Mesendoderm (in vitro differentiated cells): ENCODE data around the gene ZNF827.
A peak's percentile ranks its signal among the peaks of the same experiment; 100 is the strongest.

Experiments used
- DNase-seq: peaks from one replicate; pipeline ENCODE4 v3.0.0; 2013
- H2AK5ac ChIP-seq: 2 replicates; pipeline ENCODE4 v1.6.1; 2013; ENCODE audit warnings: low read length, inconsistent platforms
- H2BK120ac ChIP-seq: 2 replicates; pipeline ENCODE4 v1.6.1; 2013; ENCODE audit warnings: low read depth, mild to moderate bottlenecking, low read length, moderate library complexity, mixed read lengths
- H2BK15ac ChIP-seq: replicated peaks from 2 replicates; pipeline ENCODE4 v1.6.1; 2013; ENCODE audit warnings: low read depth, mild to moderate bottlenecking, moderate library complexity
- H2BK5ac ChIP-seq: 2 replicates; pipeline ENCODE4 v1.6.1; 2013; ENCODE audit warnings: low read length, inconsistent platforms
- H3K18ac ChIP-seq: 2 replicates; pipeline ENCODE4 v1.6.1; 2013; ENCODE audit warnings: mild to moderate bottlenecking, low read length, mixed read lengths
- H3K23ac ChIP-seq: one replicate; pipeline ENCODE4 v1.6.1; 2013; ENCODE audit warnings: low read length
- H3K27ac ChIP-seq: 2 replicates; pipeline ENCODE4 v1.5.1; 2013; ENCODE audit warnings: low read depth, mild to moderate bottlenecking, inconsistent platforms, low read length, moderate library complexity
- H3K27me3 ChIP-seq: 2 replicates; pipeline ENCODE4 v1.6.1; 2013; ENCODE audit warnings: low read length, control low read depth, mild to moderate bottlenecking, inconsistent platforms; ENCODE audit not compliant: insufficient read depth, poor library complexity
- H3K36me3 ChIP-seq: 2 replicates; pipeline ENCODE4 v1.6.1; 2013; ENCODE audit warnings: low read length, inconsistent platforms; ENCODE audit not compliant: control insufficient read depth, insufficient read depth
- H3K4ac ChIP-seq: one replicate; pipeline ENCODE4 v1.6.1; 2013; ENCODE audit warnings: low read depth, mild to moderate bottlenecking, low read length, moderate library complexity
- H3K4me1 ChIP-seq: 2 replicates; pipeline ENCODE4 v1.6.1; 2013; ENCODE audit warnings: low read depth, low read length, inconsistent platforms; ENCODE audit not compliant: control insufficient read depth
- H3K4me2 ChIP-seq: 2 replicates; pipeline ENCODE4 v1.6.1; 2013; ENCODE audit warnings: low read length
- H3K4me3 ChIP-seq: 2 replicates; pipeline ENCODE4 v1.5.1; 2013; ENCODE audit warnings: mild to moderate bottlenecking, low read length
- H3K56ac ChIP-seq: one replicate; pipeline ENCODE4 v1.6.1; 2013; ENCODE audit warnings: low read length
- H3K79me1 ChIP-seq: 2 replicates; pipeline ENCODE4 v1.6.1; 2013; ENCODE audit warnings: low read length, inconsistent platforms
- H3K79me2 ChIP-seq: 2 replicates; pipeline ENCODE4 v1.6.1; 2013; ENCODE audit warnings: mild to moderate bottlenecking, low read length; ENCODE audit not compliant: control insufficient read depth, insufficient read depth
- H3K9ac ChIP-seq: 2 replicates; pipeline ENCODE4 v1.6.1; 2013; ENCODE audit warnings: low read length, inconsistent platforms
- H4K5ac ChIP-seq: one replicate; pipeline ENCODE4 v1.6.1; 2013; ENCODE audit warnings: low read length
- H4K8ac ChIP-seq: one replicate; pipeline ENCODE4 v1.6.1; 2013; ENCODE audit warnings: low read depth, mild to moderate bottlenecking, control low read depth, low read length, moderate library complexity
- WGBS: extraction: QIAGEN DNeasy Blood & Tissue Kit; methylation state at CpG from one replicate; pipeline ENCODE4 v1.1.7; 2013; ENCODE audit warnings: low lambda C conversion rate, missing lambda C conversion rate; ENCODE audit not compliant: insufficient coverage; ENCODE audit errors: extremely low coverage; 5-methylcytosine and 5-hydroxymethylcytosine counted together

Gene ZNF827

DNA sequence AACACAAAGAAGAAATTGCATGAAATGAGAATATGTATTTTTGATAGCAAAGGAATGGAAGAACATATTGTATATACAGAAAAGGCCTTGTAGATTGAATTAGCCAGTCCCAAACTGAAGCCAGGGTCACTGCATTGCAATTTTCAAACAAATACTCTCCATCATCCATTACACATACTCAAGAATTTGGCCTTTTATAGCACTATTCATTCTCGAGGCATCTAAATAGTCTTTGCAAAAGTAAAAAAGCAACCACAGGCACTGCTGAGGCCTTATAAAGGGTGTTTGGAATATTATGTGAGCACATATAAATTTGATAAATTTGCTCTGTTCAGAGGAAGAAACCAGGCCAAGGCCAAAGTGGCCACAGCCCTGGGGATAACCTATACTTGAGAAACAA lies 123.0 kb downstream of the ZNF827 start:
- Histone ChIP-seq H3K4me2 (no peak overlapping the region), H4K5ac (no peak overlapping the region), H3K79me2 (no peaks in the 10 kb centered on the region), H3K18ac (no peak overlapping the region), H3K4ac (no peak overlapping the region), H3K4me1 (no peaks in the 10 kb centered on the region), H2AK5ac (no peak overlapping the region), H3K36me3 (no peaks in the 10 kb centered on the region), H2BK5ac (no peak overlapping the region), H3K23ac (no peak overlapping the region), H3K4me3 (no peak overlapping the region), H4K8ac (no peak overlapping the region), H2BK15ac (no peak overlapping the region), H3K56ac (no peak overlapping the region), H3K79me1 (no peaks in the 10 kb centered on the region), H3K27me3 (no peaks in the 10 kb centered on the region), H2BK120ac (no peak overlapping the region), H3K9ac (no peak overlapping the region), H3K27ac (no peak overlapping the region)
- DNase-seq, result no peak
- 100% methylated on average over 1 of the region's 1 CpG for WGBS

DNA sequence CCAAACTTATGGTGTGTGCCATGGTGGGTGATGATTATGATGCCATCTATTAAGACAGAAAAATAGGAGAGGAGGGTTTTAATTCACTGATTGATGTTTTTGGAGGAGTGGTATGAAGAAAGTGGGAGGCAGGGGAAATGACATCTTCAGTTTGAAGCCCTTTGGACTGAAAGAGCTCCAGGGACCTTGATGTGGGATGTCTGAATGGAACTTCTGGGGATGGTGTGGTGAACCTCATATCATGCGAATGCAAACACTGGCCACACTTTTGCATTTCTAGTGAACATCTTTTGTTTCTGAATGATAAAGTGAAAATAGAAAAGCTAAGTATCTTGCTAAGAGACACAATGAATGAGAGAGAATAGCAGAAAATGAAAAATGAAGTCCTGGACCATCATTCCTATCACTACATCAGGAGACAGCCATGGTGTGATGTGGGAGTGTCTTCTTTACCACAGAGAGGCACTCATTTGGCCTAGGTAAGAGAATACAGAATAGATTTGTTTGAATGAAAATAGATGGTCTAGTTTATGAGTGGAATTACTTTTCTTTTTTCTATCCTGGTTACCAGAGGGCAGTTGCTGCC lies 123.5 kb downstream of the ZNF827 start:
- H2BK5ac ChIP-seq, result no peak overlapping the region
- no peak overlapping the region for H2BK15ac ChIP-seq
- no peaks in the 10 kb centered on the region for H3K79me1 ChIP-seq
- WGBS, result no CpG with 5 or more reads among the region's 1 CpG
- H3K4me1 ChIP-seq, result no peaks in the 10 kb centered on the region
- no peaks in the 10 kb centered on the region for H3K79me2 ChIP-seq
- H3K4me3 ChIP-seq, result no peak overlapping the region
- no peaks in the 10 kb centered on the region for H3K36me3 ChIP-seq
- H3K4me2 ChIP-seq, result no peak overlapping the region
- no peaks in the 10 kb centered on the region for H3K27me3 ChIP-seq
- H3K23ac ChIP-seq, result no peak overlapping the region
- H3K4ac ChIP-seq, result no peak overlapping the region
- H4K8ac ChIP-seq, result no peak overlapping the region
- H3K27ac ChIP-seq, result no peak overlapping the region
- no peak overlapping the region for H2BK120ac ChIP-seq
- DNase-seq, result no peak
- no peak overlapping the region for H3K56ac ChIP-seq
- no peak overlapping the region for H3K9ac ChIP-seq
- H4K5ac ChIP-seq, result no peak overlapping the region
- H3K18ac ChIP-seq, result no peak overlapping the region
- H2AK5ac ChIP-seq, result no peak overlapping the region

DNA sequence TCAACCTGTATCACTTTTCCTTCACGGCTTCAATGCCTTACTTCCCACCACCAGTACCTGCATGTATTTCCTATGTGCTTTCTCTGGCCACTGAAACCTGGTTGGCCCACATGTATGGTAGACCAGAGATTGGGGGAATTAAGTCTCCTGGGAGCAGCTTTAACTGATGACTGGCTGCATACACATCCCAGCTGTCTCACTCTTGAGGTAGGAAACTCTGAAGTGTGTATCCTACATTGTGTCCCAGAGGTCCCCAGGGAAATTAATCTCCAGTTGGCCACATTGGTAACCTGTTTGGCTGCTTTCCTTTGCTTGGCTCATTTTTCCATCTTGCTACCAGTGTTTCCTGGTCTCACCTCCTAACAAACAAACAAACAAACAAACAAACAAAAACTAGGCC lies 124.4 kb downstream of the ZNF827 start:
- Histone ChIP-seq H3K4me1 (no peaks in the 10 kb centered on the region), H3K23ac (no peak overlapping the region), H3K18ac (no peak overlapping the region), H3K4me3 (no peak overlapping the region), H3K9ac (no peak overlapping the region), H3K27me3 (no peaks in the 10 kb centered on the region), H4K5ac (no peak overlapping the region), H3K4me2 (no peak overlapping the region), H4K8ac (no peak overlapping the region), H3K36me3 (no peaks in the 10 kb centered on the region), H3K79me2 (no peaks in the 10 kb centered on the region), H3K4ac (no peak overlapping the region), H3K27ac (no peak overlapping the region), H2BK120ac (no peak overlapping the region), H2BK15ac (no peak overlapping the region), H3K56ac (no peak overlapping the region), H3K79me1 (no peaks in the 10 kb centered on the region), H2AK5ac (no peak overlapping the region), H2BK5ac (no peak overlapping the region)
- DNase-seq, result no peak
- WGBS, result no CpG with 5 or more reads among the region's 1 CpG

DNA sequence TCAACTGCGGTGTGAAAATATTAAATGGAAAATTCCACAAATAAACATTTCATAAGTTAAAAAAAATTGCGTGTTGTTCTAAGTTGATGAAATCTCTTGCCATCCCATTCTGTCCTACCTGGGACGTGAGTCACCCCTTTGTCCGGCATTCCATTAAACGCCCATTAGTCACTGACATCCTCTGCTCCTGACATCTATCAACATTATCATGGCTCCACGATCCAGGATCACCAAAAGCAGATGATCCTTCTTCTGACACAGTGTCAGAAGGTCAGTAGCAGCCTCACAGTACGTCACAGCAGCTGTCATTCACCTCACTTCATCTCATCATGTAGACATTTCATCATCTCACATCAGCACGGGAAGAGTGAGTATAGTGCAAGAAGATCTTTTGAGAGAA lies 125.7 kb downstream of the ZNF827 start:
- no peak overlapping the region for H3K9ac ChIP-seq
- no peak overlapping the region for H3K18ac ChIP-seq
- no peak overlapping the region for H2AK5ac ChIP-seq
- H4K8ac ChIP-seq, result no peak overlapping the region
- no peak overlapping the region for H2BK5ac ChIP-seq
- no peak overlapping the region for H3K4me2 ChIP-seq
- no peak overlapping the region for H3K4ac ChIP-seq
- no peak overlapping the region for H3K27ac ChIP-seq
- H4K5ac ChIP-seq, result no peak overlapping the region
- H3K4me3 ChIP-seq, result no peak overlapping the region
- no peak overlapping the region for H2BK15ac ChIP-seq
- H3K36me3 ChIP-seq, result no peaks in the 10 kb centered on the region
- H3K4me1 ChIP-seq, result no peaks in the 10 kb centered on the region
- H2BK120ac ChIP-seq, result no peak overlapping the region
- no peaks in the 10 kb centered on the region for H3K79me2 ChIP-seq
- H3K27me3 ChIP-seq, result no peaks in the 10 kb centered on the region
- no peaks in the 10 kb centered on the region for H3K79me1 ChIP-seq
- no peak for DNase-seq
- WGBS, result no CpG with 5 or more reads among the region's 8 CpGs
- H3K56ac ChIP-seq, result no peak overlapping the region
- H3K23ac ChIP-seq, result no peak overlapping the region

DNA sequence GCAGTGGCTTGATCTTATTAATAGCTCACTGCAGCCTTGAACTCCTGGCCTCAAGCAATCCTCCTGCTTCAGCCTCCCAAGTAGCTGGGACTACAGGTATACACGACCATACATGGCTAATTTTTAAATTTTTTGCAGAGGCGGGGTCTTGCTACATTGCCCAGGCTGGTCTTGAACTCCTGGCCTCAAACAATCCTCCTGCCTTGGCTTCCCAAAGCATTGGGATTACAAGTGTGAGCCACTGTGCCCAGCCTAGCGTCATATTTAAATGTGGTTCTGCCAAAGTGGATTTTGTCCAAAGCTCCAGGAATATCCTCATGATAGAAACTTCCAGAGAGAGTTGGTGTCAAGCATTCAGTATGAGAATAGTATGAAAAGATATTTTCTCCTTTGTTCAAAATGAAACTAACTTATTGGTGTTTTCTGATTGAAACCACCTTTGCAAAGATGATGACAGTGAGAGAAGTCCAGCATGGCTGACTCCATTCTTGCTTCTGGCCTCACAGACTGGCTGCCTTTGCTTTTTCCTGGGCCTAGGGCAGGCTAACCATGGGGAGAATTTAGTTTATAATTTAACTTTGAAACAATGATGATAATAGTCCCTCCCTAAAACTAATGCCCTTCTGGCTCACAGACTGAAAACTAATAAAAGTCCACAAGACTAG lies 129.6 kb downstream of the ZNF827 start:
- H3K4ac ChIP-seq, result no peak overlapping the region
- H2BK120ac ChIP-seq, result no peak overlapping the region
- no peak for DNase-seq
- no peak overlapping the region for H3K4me3 ChIP-seq
- no peak overlapping the region for H3K9ac ChIP-seq
- H4K5ac ChIP-seq, result no peak overlapping the region
- H3K4me1 ChIP-seq, result peaks cover 1% of the 10 kb centered on the region
- no peaks in the 10 kb centered on the region for H3K79me1 ChIP-seq
- H3K4me2 ChIP-seq, result no peak overlapping the region
- no peak overlapping the region for H2BK15ac ChIP-seq
- no peaks in the 10 kb centered on the region for H3K79me2 ChIP-seq
- no peak overlapping the region for H2AK5ac ChIP-seq
- H3K23ac ChIP-seq, result no peak overlapping the region
- no peak overlapping the region for H4K8ac ChIP-seq
- H3K27me3 ChIP-seq, result no peaks in the 10 kb centered on the region
- no peak overlapping the region for H2BK5ac ChIP-seq
- H3K56ac ChIP-seq, result no peak overlapping the region
- no peaks in the 10 kb centered on the region for H3K36me3 ChIP-seq
- WGBS, result no CpG with 5 or more reads among the region's 3 CpGs
- H3K27ac ChIP-seq, result peak overlapping the region; percentile 53
- H3K18ac ChIP-seq, result peak overlapping the region; percentile 90
